Endothelial cell of umbilical vein (primary cell): Measurements from ENCODE around the gene XYLT1.

ENCODE experiments used
- CTCF ChIP-seq, 2 donors: IDR thresholded peaks; 1 replicate in 1 of 2; 2 replicates in 1 of 2; pipeline ENCODE4 v1.5.1; 2011; ENCODE audit warnings: low read length in 2 of 2, mild to moderate bottlenecking in 2 of 2, moderate library complexity in 2 of 2, control low read depth in 1 of 2, inconsistent platforms in 1 of 2, low read depth in 1 of 2; ENCODE audit not compliant: insufficient read depth in 1 of 2; ENCODE audit errors: extremely low read depth in 1 of 2
- EZH2 ChIP-seq: IDR thresholded peaks from 2 replicates; pipeline ENCODE4 v1.6.1; 2012; ENCODE audit warnings: borderline replicate concordance, low read depth, mild to moderate bottlenecking, moderate library complexity, low read length, inconsistent platforms; ENCODE audit not compliant: severe bottlenecking
- FOS ChIP-seq: IDR thresholded peaks from 2 replicates; pipeline ENCODE4 v1.6.1; 2011; ENCODE audit warnings: mild to moderate bottlenecking, low read length, moderate library complexity, borderline replicate concordance; ENCODE audit not compliant: insufficient read depth
- JUN ChIP-seq: IDR thresholded peaks from 2 replicates; pipeline ENCODE4 v1.6.1; 2011; ENCODE audit warnings: borderline replicate concordance, low read depth; ENCODE audit not compliant: insufficient read length, insufficient read depth
- MAX ChIP-seq: IDR thresholded peaks from 2 replicates; pipeline ENCODE4 v1.6.1; 2011; ENCODE audit not compliant: insufficient read depth, insufficient read length
- POLR2A ChIP-seq: IDR thresholded peaks from 2 replicates; pipeline ENCODE4 v1.6.1; 2012; ENCODE audit warnings: low read depth, mild to moderate bottlenecking, control low read depth, low read length
- POLR2AphosphoS5 ChIP-seq: IDR thresholded peaks from 2 replicates; pipeline ENCODE4 v1.6.1; 2012; ENCODE audit warnings: low read depth, mild to moderate bottlenecking, control low read depth, low read length, moderate library complexity; ENCODE audit not compliant: insufficient read depth

GRCh38 chr16:17354141-17354601 lies 116.6 kb downstream of the XYLT1 start:
- TF ChIP-seq CTCF (IDR thresholded peaks at IDR 0.05; ENCODE audit: extremely low read depth in 1 of 2, insufficient read depth in 1 of 2, low read depth in 1 of 2, low read length in 2 of 2) (no peak), POLR2A (no peak), MAX (no peak), POLR2AphosphoS5 (no peak), JUN (no peak), EZH2 (no peak), FOS (no peak)
